Adipose tissue (tissue), 3 donors: ENCODE results near the gene SYPL2. TPM values are rescaled to one million over a fixed set of nuclear protein-coding genes. Genes with fewer than 3 reads are reported as not detected.

Experiments
- H3K27ac ChIP-seq: one replicate; pipeline ENCODE4 v1.5.1; 2013; ENCODE audit warnings: low read depth, low read length
- WGBS, 3 donors: extraction: QIAGEN DNeasy Blood & Tissue Kit; methylation state at CpG; one replicate each; pipeline ENCODE4 v1.1.7; 2013; 5-methylcytosine and 5-hydroxymethylcytosine counted together
- polyA plus RNA-seq, 3 donors: library from polyadenylated mRNA; stranded (reverse); fragments of 200-250 nt; gene quantifications; one replicate each; pipeline ENCODE4 v1.2.3, GENCODE V29; 2013
- donor health status: healthy with polysubstance abuse.
- donor health status: Bipolar disorder and iron deficiency.
- donor health status: healthy.

Gene SYPL2
- polyA plus RNA-seq, 3 donors = 1.2 to 2.5 (median 2.1) TPM

DNA sequence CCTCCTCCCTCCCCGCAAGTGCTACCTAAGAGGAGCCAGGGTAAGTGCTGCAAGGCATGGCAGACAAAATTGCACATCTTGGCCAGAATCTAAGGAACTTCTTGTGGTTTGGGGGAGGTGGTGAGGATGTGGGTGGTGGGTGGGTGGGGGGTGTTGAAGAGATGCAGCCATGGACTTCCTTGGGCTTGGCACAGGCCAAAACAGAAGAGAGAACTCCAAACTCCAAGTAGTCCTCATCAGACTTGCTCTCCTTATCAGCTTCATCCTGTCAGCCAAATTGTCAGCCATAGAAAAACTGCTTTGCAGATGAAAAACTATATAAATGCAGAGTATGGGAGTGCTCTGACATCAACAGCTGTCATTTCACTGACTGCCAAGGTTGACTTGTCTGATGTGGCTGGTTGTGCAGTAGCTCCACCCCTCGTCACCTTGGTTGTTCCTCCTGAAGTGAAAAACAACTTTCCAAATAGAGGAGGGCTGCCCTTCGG lies 36.1 kb downstream of the SYPL2 start:
- WGBS, 3 donors = 55 to 70% (median 65%) methylated on average over 3 of the region's 3 CpGs
- no peak overlapping the region for H3K27ac ChIP-seq

DNA sequence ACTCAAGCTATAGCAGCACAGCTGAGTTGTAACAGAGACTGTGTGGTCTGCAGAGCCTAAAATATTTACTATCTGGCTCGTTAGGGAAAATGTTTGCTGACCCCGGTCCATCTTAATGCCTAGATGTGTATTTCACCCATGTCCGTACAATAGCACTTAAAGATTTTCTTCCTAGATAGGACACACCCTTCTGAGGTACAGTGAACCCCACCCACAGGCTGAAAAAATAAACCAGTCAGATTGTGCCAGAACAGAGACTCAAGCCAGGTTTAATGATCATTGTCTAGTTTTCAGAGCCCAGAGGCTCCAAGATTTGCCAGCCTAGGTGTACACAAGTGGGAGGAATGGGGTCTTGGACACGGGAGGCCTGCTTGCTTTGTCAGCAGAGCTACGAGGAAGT lies 37.6 kb downstream of the SYPL2 start:
- WGBS, 3 donors = 63 to 78% (median 67%) methylated on average over 5 of the region's 5 CpGs
- no peak overlapping the region for H3K27ac ChIP-seq

DNA sequence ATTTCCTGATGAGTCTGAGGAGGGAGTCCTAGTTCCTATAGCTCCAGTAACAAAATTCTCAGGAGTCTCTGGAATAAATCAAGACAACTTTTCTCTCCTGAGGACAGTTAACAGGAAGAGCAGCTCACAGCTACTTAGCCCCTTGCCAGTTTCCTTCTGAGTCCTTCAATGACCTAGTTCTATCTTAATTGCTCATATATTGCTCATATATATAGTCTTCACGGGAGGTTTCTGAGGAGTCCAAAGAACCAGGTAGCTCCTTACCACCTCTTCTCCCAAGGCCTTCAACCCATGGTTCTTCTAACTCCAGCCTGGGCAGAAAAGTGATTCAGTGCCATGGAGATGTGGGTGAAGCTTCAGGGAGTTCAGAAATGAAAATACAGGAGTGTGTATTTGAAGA lies 38.6 kb downstream of the SYPL2 start:
- H3K27ac ChIP-seq = no peak overlapping the region
- WGBS, 3 donors = 66 to 90% (median 79%) methylated on average over 1 of the region's 1 CpG

- 91 to 93% (median 91%) methylated on average over 25 of the region's 25 CpGs for WGBS, 3 donors
Observed at GRCh38 chr1:109508001-109508872, 41.9 kb downstream of the SYPL2 start.

DNA sequence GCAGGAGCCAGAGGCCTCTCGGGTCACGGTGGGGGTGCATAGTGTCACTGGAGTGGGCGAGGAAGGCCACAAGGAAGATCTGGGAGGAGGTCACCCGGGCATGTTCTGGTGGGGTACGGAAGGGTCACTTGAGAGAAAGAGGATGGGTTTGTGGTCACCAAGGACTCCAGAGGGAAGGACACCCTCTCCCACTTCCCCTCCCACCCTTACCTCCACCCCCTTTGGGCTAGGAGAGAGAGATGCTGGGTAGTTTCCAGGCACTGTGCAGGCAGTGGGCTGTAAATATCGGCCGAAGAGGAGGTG lies 42.5 kb downstream of the SYPL2 start:
- 63 to 77% (median 69%) methylated on average over 7 of the region's 7 CpGs for WGBS, 3 donors
- H3K27ac ChIP-seq = no peak overlapping the region

More at GRCh38 chr1:109508001-109508872, 41.9 kb downstream of the SYPL2 start:
- no peak overlapping the region for H3K27ac ChIP-seq

GRCh38 chr1:109509176-109510134 lies 43.1 kb downstream of the SYPL2 start, which contains the start of gene AMIGO1:
Gene AMIGO1 (minus strand): TSS chr1:109509727. CDS start chr1:109508912, 815 bp downstream.
- no peak within 1 kb of the TSS for H3K27ac ChIP-seq
- 1 to 2% (median 1%) methylated on average over 73 to 100 of the region's 100 CpGs for WGBS, 3 donors

- H3K27ac ChIP-seq = no peak overlapping the region
- WGBS, 3 donors = 74 to 88% (median 79%) methylated on average over 2 of the region's 2 CpGs
Observed at GRCh38 chr1:109513110-109513710, 46.9 kb downstream of the SYPL2 start.

DNA sequence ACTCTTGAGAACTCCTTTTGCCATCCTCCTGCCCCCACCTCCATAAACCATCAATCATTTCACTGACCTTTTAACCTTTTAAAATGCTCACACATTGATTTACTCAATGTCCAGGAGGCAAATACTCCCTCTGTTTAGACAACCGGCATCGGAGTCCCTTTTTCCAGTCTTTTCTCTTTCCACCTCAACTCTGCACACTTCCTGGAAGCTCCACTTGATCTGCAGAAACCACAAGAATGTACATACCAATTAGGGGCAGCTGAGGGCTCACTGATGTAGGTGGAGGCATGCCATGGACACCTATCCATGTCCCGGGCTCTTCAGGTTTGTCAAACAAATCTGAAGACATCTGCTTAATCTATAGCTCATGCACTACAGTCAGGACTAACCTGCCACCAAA lies 48.5 kb downstream of the SYPL2 start:
- WGBS, 3 donors = 65 to 76% (median 66%) methylated on average over 3 of the region's 3 CpGs
- H3K27ac ChIP-seq = no peak overlapping the region

DNA sequence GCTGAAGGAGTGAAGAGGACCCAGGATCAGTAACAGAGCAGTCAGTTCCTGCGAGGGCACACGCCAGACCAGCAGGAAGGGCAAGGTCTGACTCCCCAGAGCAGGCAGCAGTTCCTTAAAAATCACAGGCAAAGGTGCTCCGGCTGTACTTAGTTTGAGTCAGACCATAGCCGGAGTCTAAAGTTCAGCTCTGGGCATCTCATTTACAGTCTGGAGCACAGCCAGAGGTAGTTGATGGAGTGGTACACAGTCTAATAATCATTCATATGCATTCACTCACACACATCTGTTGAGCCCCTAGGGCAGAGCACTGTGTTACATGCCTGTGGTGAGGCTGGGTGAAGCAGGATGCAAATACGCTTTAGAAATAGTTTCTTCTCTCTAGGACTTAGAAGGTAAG lies 50.5 kb downstream of the SYPL2 start:
- H3K27ac ChIP-seq = no peak overlapping the region
- 66 to 88% (median 80%) methylated on average over 5 of the region's 5 CpGs for WGBS, 3 donors

GRCh38 chr1:109517337-109517736 lies 51.0 kb downstream of the SYPL2 start:
- WGBS, 3 donors = 82 to 86% (median 84%) methylated on average over 5 of the region's 5 CpGs

DNA sequence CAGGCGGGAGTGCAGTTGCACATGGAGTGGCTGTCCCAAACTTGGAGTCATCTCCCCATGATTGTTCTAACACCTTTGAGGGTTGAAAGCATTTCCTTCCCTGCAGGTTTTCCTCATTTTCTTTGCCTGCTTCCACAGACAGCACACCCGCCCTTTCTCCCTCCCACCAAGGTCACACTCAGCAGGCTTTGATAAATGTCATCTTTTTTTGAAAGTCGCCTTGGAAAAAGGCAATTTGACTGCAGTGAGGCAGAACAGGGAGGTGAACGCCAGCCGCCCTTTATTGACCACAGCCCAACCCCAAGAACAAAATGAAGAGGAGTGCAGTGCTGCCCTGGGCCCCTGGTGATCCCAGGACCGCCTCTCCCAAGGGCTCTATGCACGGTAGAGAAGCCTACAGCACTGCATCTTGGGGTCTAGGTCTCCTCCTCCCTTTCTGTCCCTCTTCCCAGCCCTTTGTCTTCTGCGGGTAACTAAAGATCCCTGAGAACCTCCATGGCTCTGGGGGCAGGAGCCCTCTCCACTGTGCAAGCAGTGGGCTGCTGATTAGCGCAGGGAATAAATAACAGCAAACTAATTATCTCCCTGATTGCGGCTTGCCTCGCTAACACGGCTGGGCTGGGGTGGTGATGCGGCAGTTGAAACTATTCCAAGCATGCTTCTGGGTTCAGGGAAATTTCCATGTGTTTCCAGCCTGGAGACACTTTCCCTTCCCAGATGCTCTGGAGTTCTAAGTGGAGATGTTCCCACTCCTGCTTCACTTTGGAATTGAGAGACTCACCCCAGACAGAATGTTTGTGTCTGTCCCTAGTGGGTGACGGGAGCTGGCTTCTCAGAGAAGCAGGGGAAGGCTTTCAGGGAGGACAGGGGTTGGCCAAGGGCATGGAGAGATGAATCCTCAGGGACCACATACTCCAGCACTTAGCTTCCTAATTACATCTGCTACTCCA lies 54.9 kb downstream of the SYPL2 start:
- no peak overlapping the region for H3K27ac ChIP-seq
- WGBS, 3 donors = 44 to 67% (median 65%) methylated on average over 14 of the region's 14 CpGs

More at GRCh38 chr1:109517337-109517736, 51.0 kb downstream of the SYPL2 start:
- no peak overlapping the region for H3K27ac ChIP-seq

- H3K27ac ChIP-seq = no peak overlapping the region
Observed at GRCh38 chr1:109522026-109522425, 55.7 kb downstream of the SYPL2 start.

DNA sequence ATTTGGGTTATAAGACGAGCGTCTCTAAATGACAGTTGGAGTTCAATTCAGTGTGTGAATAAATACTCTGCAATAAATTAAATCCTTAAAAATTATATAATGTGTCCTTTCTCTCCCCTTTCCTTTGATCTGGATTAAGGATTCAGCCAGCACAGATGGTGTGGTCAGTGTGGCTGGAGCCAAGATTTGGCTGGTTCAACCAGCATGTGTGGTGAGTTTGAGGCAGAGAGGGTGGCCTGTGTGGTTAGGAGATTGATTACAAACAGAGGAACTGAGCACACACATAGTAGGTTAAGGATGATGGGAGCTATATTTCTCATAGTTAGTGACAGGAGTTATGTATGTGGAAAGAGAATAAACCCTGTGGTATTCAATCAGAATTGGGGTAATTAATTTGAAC lies 57.4 kb downstream of the SYPL2 start:
- H3K27ac ChIP-seq = no peak overlapping the region
- 85 to 95% (median 94%) methylated on average over 2 of the region's 2 CpGs for WGBS, 3 donors

More at GRCh38 chr1:109522026-109522425, 55.7 kb downstream of the SYPL2 start:
- WGBS, 3 donors = 81 to 89% (median 82%) methylated on average over 7 of the region's 7 CpGs

- no peak overlapping the region for H3K27ac ChIP-seq
- 70 to 76% (median 72%) methylated on average over 14 of the region's 14 CpGs for WGBS, 3 donors
Observed at GRCh38 chr1:109527098-109527811, 60.9 kb downstream of the SYPL2 start.

DNA sequence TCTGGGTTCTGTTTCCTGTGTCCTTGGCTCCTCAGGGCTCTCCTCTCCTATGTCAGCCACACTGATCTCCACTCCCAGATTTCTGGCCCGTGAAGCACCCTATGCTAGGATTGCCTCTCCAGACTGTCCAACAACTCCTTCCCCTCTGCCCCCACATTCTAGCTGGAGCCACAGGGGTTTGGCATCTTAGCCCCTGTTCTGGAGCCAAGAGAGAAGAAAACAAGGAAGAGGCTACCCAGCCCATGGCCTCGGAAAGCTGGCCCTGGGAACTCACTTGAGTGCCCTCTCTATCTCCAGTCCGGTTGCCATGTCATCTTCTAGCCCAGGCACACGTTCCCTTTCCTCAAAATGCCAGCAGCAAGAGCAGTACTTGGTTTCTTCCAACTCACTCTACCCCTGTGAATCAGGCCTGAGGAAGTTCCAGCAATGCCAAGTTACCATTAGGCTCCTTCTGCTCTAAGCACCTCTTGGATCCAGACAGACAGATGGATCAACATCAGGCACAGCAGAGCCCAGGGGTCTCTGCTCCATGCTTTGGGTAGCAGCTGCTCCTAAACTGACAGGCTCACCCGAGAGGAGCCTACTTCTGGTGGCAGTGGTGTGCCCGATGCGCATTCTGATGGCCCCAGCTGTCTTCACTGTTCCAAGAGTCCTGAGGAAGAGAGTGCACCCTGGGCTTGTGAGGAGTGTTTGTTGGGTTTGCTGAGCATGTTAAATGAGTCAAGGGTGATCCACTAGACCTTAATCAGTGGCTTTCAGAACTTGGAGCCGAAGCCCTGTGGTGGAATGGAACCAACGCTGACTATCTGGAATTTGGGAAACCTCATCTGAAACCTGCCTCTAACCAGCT lies 61.7 kb downstream of the SYPL2 start:
- H3K27ac ChIP-seq = no peak overlapping the region
- 80 to 84% (median 81%) methylated on average over 9 of the region's 9 CpGs for WGBS, 3 donors

- 75 to 86% (median 84%) methylated on average over 3 of the region's 3 CpGs for WGBS, 3 donors
Observed at GRCh38 chr1:109528712-109529111, 62.4 kb downstream of the SYPL2 start.

More at GRCh38 chr1:109528712-109529111, 62.4 kb downstream of the SYPL2 start:
- no peak overlapping the region for H3K27ac ChIP-seq
